GM12878 (cell line): Measurements from ENCODE around the gene OSBPL3. TPM values are rescaled to one million over a fixed set of nuclear protein-coding genes. Genes with fewer than 3 reads are reported as not detected.

ENCODE experiments used
- ATAC-seq: fragments of 200-7000 bp; cut with Tn5 transposase; 3 replicates; pipeline ENCODE4 v1.9.1; 2020; ENCODE audit warnings: mild to moderate bottlenecking, moderate library complexity
- BruUV-seq: library from RNA; stranded (reverse); fragments of 400-500 nt; replicated peaks from 2 replicates; lab custom pipeline; 2021; lab: Mats Ljungman, UMichigan
- CTCF ChIA-PET: fragments of 300-600 bp; sonication (Branson Sonifier 250); formaldehyde crosslinking; extraction: SDS; loops from one replicate; lab custom pipeline; 2021; ENCODE audit warnings: inconsistent platforms; lab: Yijun Ruan, JAX
- POLR2A ChIA-PET: fragments of 350-600 bp; formaldehyde crosslinking; extraction: SDS; loops from one replicate; lab custom pipeline; 2021; ENCODE audit warnings: inconsistent platforms; lab: Charles Lee
- RAD21 ChIA-PET: fragments of 300-600 bp; sonication (Branson Sonifier 250); formaldehyde crosslinking; loops from one replicate; lab custom pipeline; 2023; ENCODE audit warnings: antibody characterized with exemption; ENCODE audit not compliant: unreplicated experiment; lab: Charles Lee
- SMC1A ChIA-PET: fragments of 300-600 bp; sonication (Branson Sonifier 250); formaldehyde crosslinking; loops from one replicate; lab custom pipeline; 2023; ENCODE audit not compliant: unreplicated experiment, uncharacterized antibody; lab: Charles Lee
- DNase-seq: peaks from one replicate; pipeline ENCODE4 v3.0.0-alpha.2; 2011; ENCODE audit warnings: low read depth, low spot score
- FAIRE-seq: peaks from 3 replicates; lab custom pipeline; 2011; peaks lifted over from hg19 to GRCh38; lab: Jason Lieb, UNC
- H2AFZ ChIP-seq: 2 replicates; pipeline ENCODE4 v1.6.0; 2011; ENCODE audit warnings: low read depth, low read length, control low read depth; ENCODE audit not compliant: control insufficient read depth
- H3K27ac ChIP-seq: 2 replicates; pipeline ENCODE4 v1.5.1; 2011; ENCODE audit warnings: control low read depth; ENCODE audit not compliant: control insufficient read depth, insufficient read depth
- H3K27me3 ChIP-seq, 2 experiments: replicated peaks in 1 of 2; 2 replicates each; pipeline versions ENCODE4 v1.6.0 to v1.6.1; 2011; ENCODE audit warnings: low read length in 1 of 2; ENCODE audit not compliant: control insufficient read depth in 2 of 2, insufficient read depth in 2 of 2
- H3K36me3 ChIP-seq, 2 experiments: 2 replicates each; pipeline ENCODE4 v1.5.1; 2011; ENCODE audit warnings: low read length in 1 of 2; ENCODE audit not compliant: control insufficient read depth in 2 of 2, insufficient read depth in 2 of 2
- H3K4me1 ChIP-seq: 2 replicates; pipeline ENCODE4 v1.6.1; 2011; ENCODE audit warnings: mild to moderate bottlenecking, low read length, moderate library complexity, mixed read lengths; ENCODE audit not compliant: control insufficient read depth, insufficient read depth
- H3K4me2 ChIP-seq: 2 replicates; pipeline ENCODE4 v1.6.0; 2011; ENCODE audit warnings: control low read depth; ENCODE audit not compliant: control insufficient read depth, insufficient read depth
- H3K4me3 ChIP-seq: fragments of 200-600 bp; sonication (generic); 2 replicates; pipeline ENCODE4 v1.5.1; 2016
- H3K79me2 ChIP-seq: 2 replicates; pipeline ENCODE4 v1.6.0; 2011; ENCODE audit warnings: low read length; ENCODE audit not compliant: control insufficient read depth, insufficient read depth
- H3K9ac ChIP-seq: 2 replicates; pipeline ENCODE4 v1.8.0; 2011; ENCODE audit warnings: low read length, control low read depth, mixed read lengths; ENCODE audit not compliant: control insufficient read depth, insufficient read depth
- H3K9me3 ChIP-seq: replicated peaks from 3 replicates; pipeline ENCODE4 v1.5.1; 2011; ENCODE audit warnings: mild to moderate bottlenecking, low read length; ENCODE audit not compliant: control insufficient read depth, insufficient read depth
- H4K20me1 ChIP-seq: 2 replicates; pipeline ENCODE4 v1.6.0; 2011; ENCODE audit not compliant: control insufficient read depth, insufficient read depth
- CBX5 ChIP-seq: sonication (generic); IDR thresholded peaks from 2 replicates; pipeline ENCODE4 v1.6.1; 2016; ENCODE audit warnings: low read depth, moderate library complexity, mild to moderate bottlenecking, inconsistent platforms
- FOS ChIP-seq: IDR thresholded peaks from 3 replicates; pipeline ENCODE4 v1.6.1; 2011; ENCODE audit warnings: borderline replicate concordance; ENCODE audit not compliant: insufficient read length; ENCODE audit errors: extremely low read depth
- MEF2A ChIP-seq: IDR thresholded peaks from 2 replicates; pipeline ENCODE4 v1.6.1; 2011; ENCODE audit warnings: low read depth, mild to moderate bottlenecking, low read length, moderate library complexity; ENCODE audit not compliant: insufficient read depth
- MLLT1 ChIP-seq: fragments of 450-650 bp; IDR thresholded peaks from 2 replicates; pipeline ENCODE4 v1.6.1; 2016; ENCODE audit warnings: mild to moderate bottlenecking
- MYB ChIP-seq: fragments of 150-350 bp; IDR thresholded peaks from 2 replicates; pipeline ENCODE4 v1.6.1; 2014; ENCODE audit warnings: mild to moderate bottlenecking, low read depth, low read length, borderline replicate concordance
- NRF1 ChIP-seq: conservative IDR thresholded peaks from 2 replicates; pipeline ENCODE4 v1.6.1; 2011; ENCODE audit warnings: mild to moderate bottlenecking, low read depth, low read length, improper control_type of control experiment
- SMARCA5 ChIP-seq: fragments of 450-650 bp; IDR thresholded peaks from 2 replicates; pipeline ENCODE4 v1.6.1; 2017; ENCODE audit warnings: mild to moderate bottlenecking
- SUZ12 ChIP-seq: fragments of 200-600 bp; sonication (generic); IDR thresholded peaks from one replicate; pipeline ENCODE4 v1.6.1; 2018; ENCODE audit warnings: antibody characterized with exemption, mild to moderate bottlenecking; ENCODE audit not compliant: unreplicated experiment
- YBX1 ChIP-seq: fragments of 450-650 bp; IDR thresholded peaks from 2 replicates; pipeline ENCODE4 v1.6.1; 2016; ENCODE audit warnings: antibody characterized with exemption
- WGBS: methylation state at CpG from one replicate; pipeline ENCODE4 v1.1.6; 2016; ENCODE audit warnings: low lambda C conversion rate; ENCODE audit not compliant: insufficient replicate concordance, insufficient coverage; ENCODE audit errors: missing lambda C conversion rate; 5-methylcytosine and 5-hydroxymethylcytosine counted together
- in situ Hi-C: fragments of 300-500 bp; cut with MboI; formaldehyde crosslinking; loops from 9 replicates; pipeline ENCODE4 v1.14.3; 2018; ENCODE audit warnings: mixed read lengths
- intact Hi-C: fragments of 100-400 bp; cut with micrococcal nuclease; formaldehyde crosslinking; loops from one replicate; pipeline ENCODE4 v1.14.2; 2022; ENCODE audit not compliant: unreplicated experiment
- polyA plus RNA-seq, 11 experiments: library from polyadenylated mRNA; depleted of rRNA in 4 of 11; unstranded in 6 of 11; stranded (reverse) in 5 of 11; fragments of >200 nt; fragmentation: Nextera tagmentation in 4 of 11; fragmentation: Illumina TruSeq in 1 of 11; extraction: Ambion mirVana in 4 of 11; extraction: Trizol in 1 of 11; gene quantifications; 1 replicate in 1 of 11; 2 replicates in 10 of 11; pipeline versions ENCODE4 v1.2.1 to v1.2.3, GENCODE V29; 2011 to 2016; ENCODE audit warnings: inconsistent platforms in 2 of 11, missing spikeins in 2 of 11, low read depth in 1 of 11
- total RNA-seq, 4 experiments: library from RNA; depleted of rRNA in 3 of 4; stranded (reverse); fragments of >200 nt in 3 of 4; fragmentation: Illumina TruSeq in 1 of 4; extraction: Trizol in 1 of 4; gene quantifications; 2 replicates each; pipeline versions ENCODE4 v1.2.1 to v1.2.3, GENCODE V29; 2013 to 2021
- TF ChIP-seq, protein P1 (sequence below): fragments of 450-650 bp; IDR thresholded peaks from 2 replicates; pipeline ENCODE4 v1.6.1; 2017; ENCODE audit warnings: mild to moderate bottlenecking, low read depth, inconsistent platforms; ENCODE audit not compliant: poor library complexity, severe bottlenecking
- TF ChIP-seq, protein P2 (sequence below): fragments of 450-650 bp; IDR thresholded peaks from 2 replicates; pipeline ENCODE4 v1.6.1; 2018; ENCODE audit warnings: mild to moderate bottlenecking, low read depth, moderate library complexity; ENCODE audit not compliant: partially characterized antibody
- TF ChIP-seq, protein P3 (sequence below): fragments of 450-650 bp; IDR thresholded peaks from 2 replicates; pipeline ENCODE4 v1.6.1; 2014; ENCODE audit warnings: mild to moderate bottlenecking

The OSBPL3 gene
- total and polyA plus RNA-seq, 10 of the 15 experiments (the other 5 are each of a cell fraction or from before 2014, with no cell fraction given) = 6.1 to 46.6 (median 27.0) TPM

DNA sequence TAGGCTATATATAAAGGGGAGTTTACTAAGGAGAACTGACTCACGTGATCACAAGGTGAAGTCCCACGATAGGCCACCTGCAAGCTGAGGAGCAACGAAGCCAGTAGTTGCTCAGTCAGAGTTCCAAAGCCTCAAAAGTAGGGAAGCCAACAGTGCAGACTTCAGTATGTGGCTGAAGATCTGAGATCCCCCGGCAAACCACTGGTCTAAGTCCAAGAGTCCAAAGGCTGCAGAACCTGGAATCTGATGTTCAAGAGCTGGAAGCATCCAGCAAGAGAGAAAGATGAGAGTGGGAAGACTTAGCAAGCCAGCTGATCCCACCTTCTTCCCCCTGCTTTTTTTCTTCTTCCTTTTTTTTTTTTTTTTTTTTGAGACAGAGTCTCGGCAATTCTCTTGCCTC is 195.7 kb downstream of the OSBPL3 start (continued):
- TF ChIP-seq, protein P1, sequence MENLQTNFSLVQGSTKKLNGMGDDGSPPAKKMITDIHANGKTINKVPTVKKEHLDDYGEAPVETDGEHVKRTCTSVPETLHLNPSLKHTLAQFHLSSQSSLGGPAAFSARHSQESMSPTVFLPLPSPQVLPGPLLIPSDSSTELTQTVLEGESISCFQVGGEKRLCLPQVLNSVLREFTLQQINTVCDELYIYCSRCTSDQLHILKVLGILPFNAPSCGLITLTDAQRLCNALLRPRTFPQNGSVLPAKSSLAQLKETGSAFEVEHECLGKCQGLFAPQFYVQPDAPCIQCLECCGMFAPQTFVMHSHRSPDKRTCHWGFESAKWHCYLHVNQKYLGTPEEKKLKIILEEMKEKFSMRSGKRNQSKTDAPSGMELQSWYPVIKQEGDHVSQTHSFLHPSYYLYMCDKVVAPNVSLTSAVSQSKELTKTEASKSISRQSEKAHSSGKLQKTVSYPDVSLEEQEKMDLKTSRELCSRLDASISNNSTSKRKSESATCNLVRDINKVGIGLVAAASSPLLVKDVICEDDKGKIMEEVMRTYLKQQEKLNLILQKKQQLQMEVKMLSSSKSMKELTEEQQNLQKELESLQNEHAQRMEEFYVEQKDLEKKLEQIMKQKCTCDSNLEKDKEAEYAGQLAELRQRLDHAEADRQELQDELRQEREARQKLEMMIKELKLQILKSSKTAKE = no peak
- TF ChIP-seq MEF2A = no peak
- TF ChIP-seq, all 136 proteins: peak for 0

GRCh38 chr7:24783698-24784097 is 196.3 kb downstream of the OSBPL3 start:
- H3K4me2 ChIP-seq = no peak overlapping the region

More at GRCh38 chr7:24783698-24784097, 196.3 kb downstream of the OSBPL3 start:
- CTCF ChIA-PET = interaction anchor here (1.0 to 1.3 kb wide), 2 partner anchors 28 to 315 kb away, joined by 4 to 5 read pairs; no protein-coding TSS in a partner anchor
- peaks cover 4% of the 10 kb centered on the region for H3K9me3 ChIP-seq
- SMC1A ChIA-PET = no interaction called here
- TF ChIP-seq MYB (no peak), CBX5 (no peak), YBX1 (no peak), SMARCA5 (no peak), SUZ12 (no peak), MLLT1 (no peak), FOS (no peak), NRF1 (no peak)
- TF ChIP-seq, protein P2, sequence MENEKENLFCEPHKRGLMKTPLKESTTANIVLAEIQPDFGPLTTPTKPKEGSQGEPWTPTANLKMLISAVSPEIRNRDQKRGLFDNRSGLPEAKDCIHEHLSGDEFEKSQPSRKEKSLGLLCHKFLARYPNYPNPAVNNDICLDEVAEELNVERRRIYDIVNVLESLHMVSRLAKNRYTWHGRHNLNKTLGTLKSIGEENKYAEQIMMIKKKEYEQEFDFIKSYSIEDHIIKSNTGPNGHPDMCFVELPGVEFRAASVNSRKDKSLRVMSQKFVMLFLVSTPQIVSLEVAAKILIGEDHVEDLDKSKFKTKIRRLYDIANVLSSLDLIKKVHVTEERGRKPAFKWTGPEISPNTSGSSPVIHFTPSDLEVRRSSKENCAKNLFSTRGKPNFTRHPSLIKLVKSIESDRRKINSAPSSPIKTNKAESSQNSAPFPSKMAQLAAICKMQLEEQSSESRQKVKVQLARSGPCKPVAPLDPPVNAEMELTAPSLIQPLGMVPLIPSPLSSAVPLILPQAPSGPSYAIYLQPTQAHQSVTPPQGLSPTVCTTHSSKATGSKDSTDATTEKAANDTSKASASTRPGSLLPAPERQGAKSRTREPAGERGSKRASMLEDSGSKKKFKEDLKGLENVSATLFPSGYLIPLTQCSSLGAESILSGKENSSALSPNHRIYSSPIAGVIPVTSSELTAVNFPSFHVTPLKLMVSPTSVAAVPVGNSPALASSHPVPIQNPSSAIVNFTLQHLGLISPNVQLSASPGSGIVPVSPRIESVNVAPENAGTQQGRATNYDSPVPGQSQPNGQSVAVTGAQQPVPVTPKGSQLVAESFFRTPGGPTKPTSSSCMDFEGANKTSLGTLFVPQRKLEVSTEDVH = no peak
- TF ChIP-seq, protein P3, sequence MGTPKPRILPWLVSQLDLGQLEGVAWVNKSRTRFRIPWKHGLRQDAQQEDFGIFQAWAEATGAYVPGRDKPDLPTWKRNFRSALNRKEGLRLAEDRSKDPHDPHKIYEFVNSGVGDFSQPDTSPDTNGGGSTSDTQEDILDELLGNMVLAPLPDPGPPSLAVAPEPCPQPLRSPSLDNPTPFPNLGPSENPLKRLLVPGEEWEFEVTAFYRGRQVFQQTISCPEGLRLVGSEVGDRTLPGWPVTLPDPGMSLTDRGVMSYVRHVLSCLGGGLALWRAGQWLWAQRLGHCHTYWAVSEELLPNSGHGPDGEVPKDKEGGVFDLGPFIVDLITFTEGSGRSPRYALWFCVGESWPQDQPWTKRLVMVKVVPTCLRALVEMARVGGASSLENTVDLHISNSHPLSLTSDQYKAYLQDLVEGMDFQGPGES = no peak
- no peak overlapping the region for H3K4me3 ChIP-seq
- POLR2A ChIA-PET = no interaction called here
- in situ Hi-C loops (no loop called here), intact Hi-C loops (no loop called here)
- 91% methylated on average over 2 of the region's 2 CpGs for WGBS
- ATAC-seq = no peak
- DNase-seq = no peak
- BruUV-seq = no TSS peak
- H3K9ac ChIP-seq = no peak overlapping the region
- H3K4me1 ChIP-seq = peaks cover 14% of the 10 kb centered on the region
- H3K27ac ChIP-seq = no peak overlapping the region
- H4K20me1 ChIP-seq = no peaks in the 10 kb centered on the region
- RAD21 ChIA-PET = no interaction called here
- no peak for FAIRE-seq
- H3K36me3 ChIP-seq = no peaks in the 10 kb centered on the region
- no peak overlapping the region for H2AFZ ChIP-seq
- no peaks in the 10 kb centered on the region for H3K79me2 ChIP-seq
- H3K27me3 ChIP-seq = no peaks in the 10 kb centered on the region
